Tibial artery (tissue), 4 donors: Measurements from ENCODE around the gene ZMIZ1.

Source experiments
- DNase-seq, 2 donors: peaks; one replicate each; pipeline ENCODE4 v3.0.0-alpha.2; 2019
- H3K27ac ChIP-seq, 2 donors: fragments of 200-600 bp; sonication (generic) in 1 of 2; 1 replicate in 1 of 2; 2 replicates in 1 of 2; pipeline ENCODE4 v1.5.1; 2018 to 2019; ENCODE audit warnings: mild to moderate bottlenecking in 1 of 2
- H3K27me3 ChIP-seq, 2 donors: fragments of 200-600 bp; sonication (generic) in 1 of 2; one replicate each; pipeline versions ENCODE4 v1.5.1 to v1.6.0; 2016 to 2019
- H3K36me3 ChIP-seq, 3 donors: fragments of 200-600 bp; sonication (generic) in 2 of 3; one replicate each; pipeline ENCODE4 v1.5.1; 2016 to 2019; ENCODE audit warnings: mild to moderate bottlenecking in 2 of 3
- H3K4me1 ChIP-seq, 4 donors: fragments of 200-600 bp; sonication (generic) in 2 of 4; 1 replicate in 3 of 4; 2 replicates in 1 of 4; pipeline ENCODE4 v1.5.1; 2016 to 2019
- H3K4me3 ChIP-seq, 2 donors: fragments of 200-600 bp; sonication (generic) in 1 of 2; 1 replicate in 1 of 2; 2 replicates in 1 of 2; pipeline ENCODE4 v1.5.1; 2018 to 2019; ENCODE audit warnings: mild to moderate bottlenecking in 2 of 2
- H3K9me3 ChIP-seq, 3 donors: fragments of 200-600 bp; sonication (generic) in 1 of 3; one replicate each; pipeline ENCODE4 v1.5.1; 2016 to 2019
- CTCF ChIP-seq, 2 experiments: fragments of 200-600 bp in 1 of 2; fragments of 450-650 bp in 1 of 2; IDR thresholded peaks; one replicate each; pipeline ENCODE4 v1.5.1; 2017 to 2019; ENCODE audit warnings: antibody characterized with exemption in 2 of 2, mild to moderate bottlenecking in 1 of 2, moderate library complexity in 1 of 2
- intact Hi-C: fragments of 100-400 bp; cut with DNase I; formaldehyde crosslinking; loops from one replicate; pipeline ENCODE4 v1.15.0; 2023; ENCODE audit warnings: low total_unique reads

ZMIZ1 gene

GRCh38 chr10:79292891-79293746 is 224.4 kb downstream of the ZMIZ1 start:
- H3K4me3 ChIP-seq: no peak overlapping the region
- H3K27me3 ChIP-seq: no peaks in the 10 kb centered on the region
- H3K4me1 ChIP-seq: peaks cover 0 to 10% (median 1%) of the 10 kb centered on the region in 4 donors
- H3K27ac ChIP-seq: no peak overlapping the region
- DNase-seq: no peak
- intact Hi-C loops: no loop called here
- H3K36me3 ChIP-seq: peaks cover 22 to 97% (median 96%) of the 10 kb centered on the region in 3 donors
- no peaks in the 10 kb centered on the region for H3K9me3 ChIP-seq
- TF ChIP-seq CTCF (IDR thresholded peaks at IDR 0.05): no peak

GRCh38 chr10:79293841-79294581 is 225.2 kb downstream of the ZMIZ1 start:
- intact Hi-C loops: no loop called here
- Histone ChIP-seq H3K4me3 (no peak overlapping the region), H3K4me1 (peaks cover 0 to 14% (median 10%) of the 10 kb centered on the region in 4 donors), H3K27me3 (no peaks in the 10 kb centered on the region), H3K36me3 (peaks cover 30 to 97% (median 97%) of the 10 kb centered on the region in 3 donors), H3K9me3 (no peaks in the 10 kb centered on the region), H3K27ac (no peak overlapping the region)
- DNase-seq: peak in 1 of 2 donors; percentile 60
- no peak for TF ChIP-seq CTCF (IDR thresholded peaks at IDR 0.05)

GRCh38 chr10:79295563-79295962 is 226.8 kb downstream of the ZMIZ1 start:
- DNase-seq: no peak
- peaks cover 0 to 21% (median 17%) of the 10 kb centered on the region in 4 donors for H3K4me1 ChIP-seq
- H3K27me3 ChIP-seq: no peaks in the 10 kb centered on the region
- H3K36me3 ChIP-seq: peaks cover 44 to 97% (median 95%) of the 10 kb centered on the region in 3 donors
- intact Hi-C loops: no loop called here
- TF ChIP-seq CTCF (IDR thresholded peaks at IDR 0.05): no peak
- H3K9me3 ChIP-seq: no peaks in the 10 kb centered on the region
- H3K27ac ChIP-seq: no peak overlapping the region
- no peak overlapping the region for H3K4me3 ChIP-seq

GRCh38 chr10:79296431-79296830 is 227.7 kb downstream of the ZMIZ1 start:
- peaks cover 52 to 97% (median 95%) of the 10 kb centered on the region in 3 donors for H3K36me3 ChIP-seq

More at GRCh38 chr10:79296431-79296830, 227.7 kb downstream of the ZMIZ1 start:
- H3K27ac ChIP-seq: no peak overlapping the region
- no peaks in the 10 kb centered on the region for H3K27me3 ChIP-seq
- no peak overlapping the region for H3K4me3 ChIP-seq
- intact Hi-C loops: no loop called here
- no peak for TF ChIP-seq CTCF (IDR thresholded peaks at IDR 0.05)
- DNase-seq: no peak
- no peaks in the 10 kb centered on the region for H3K9me3 ChIP-seq
- H3K4me1 ChIP-seq: peaks cover 0 to 21% (median 17%) of the 10 kb centered on the region in 4 donors
